T47D (cell line): ENCODE results near the gene MCHR2.

Experiments
- DNase-seq, 2 experiments: peaks; one replicate each; pipeline versions ENCODE4 v3.0.0 to v3.0.0-alpha.2; 2011 to 2012; ENCODE audit warnings: low read depth in 1 of 2, low spot score in 1 of 2
- JUND ChIP-seq: IDR thresholded peaks from 2 replicates; pipeline ENCODE4 v1.6.1; 2012; ENCODE audit warnings: low read depth
- in situ Hi-C: cut with HindIII; loops from 2 replicates; pipeline ENCODE4 v1.10.0; 2016; ENCODE audit warnings: low sequenced_read_pairs, low pct_unique_long_range_greater_than_20kb

MCHR2 gene

DNA sequence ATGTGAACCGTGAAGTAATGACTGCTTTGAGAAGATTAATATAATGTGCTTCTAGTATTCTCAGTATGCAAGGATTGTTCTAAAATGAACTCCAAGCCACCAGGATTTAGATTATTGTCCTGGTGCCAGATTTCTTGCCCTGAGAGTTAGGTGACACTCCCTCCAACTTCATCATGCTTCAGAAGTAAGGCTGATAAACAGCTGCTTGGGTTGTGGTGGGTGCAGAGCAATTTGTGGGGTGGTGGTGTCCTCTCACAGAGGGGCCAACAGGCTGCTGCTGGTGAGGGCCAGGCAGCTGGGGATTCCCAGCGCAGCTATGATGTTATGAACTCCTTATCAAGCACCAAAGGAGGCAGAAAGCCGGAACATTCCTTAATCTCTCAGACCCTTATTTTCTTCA lies 114.6 kb downstream of the MCHR2 start:
- no peak for DNase-seq
- no peak for TF ChIP-seq JUND
- in situ Hi-C loops, result no loop called here

DNA sequence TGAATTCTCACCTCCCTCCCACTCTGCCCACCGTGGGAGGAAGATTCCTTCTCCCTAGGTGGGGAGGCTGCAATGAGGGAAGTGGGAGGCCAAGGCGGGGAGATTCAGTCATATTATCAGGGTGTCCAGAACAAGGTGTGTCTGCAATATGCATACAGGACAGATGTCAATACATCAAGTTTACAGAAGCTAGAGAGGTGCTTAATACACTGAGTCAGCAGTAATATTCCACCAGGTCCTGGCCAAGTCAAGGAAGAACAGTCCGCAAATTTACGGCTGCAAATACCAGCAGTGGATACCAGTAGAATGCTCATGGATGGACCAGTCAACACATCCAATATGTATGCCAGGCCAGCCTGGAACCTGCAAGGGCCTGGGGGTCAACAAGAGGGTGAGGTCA lies 119.0 kb downstream of the MCHR2 start:
- no peak for TF ChIP-seq JUND
- no peak for DNase-seq
- in situ Hi-C loops, result no loop called here

DNA sequence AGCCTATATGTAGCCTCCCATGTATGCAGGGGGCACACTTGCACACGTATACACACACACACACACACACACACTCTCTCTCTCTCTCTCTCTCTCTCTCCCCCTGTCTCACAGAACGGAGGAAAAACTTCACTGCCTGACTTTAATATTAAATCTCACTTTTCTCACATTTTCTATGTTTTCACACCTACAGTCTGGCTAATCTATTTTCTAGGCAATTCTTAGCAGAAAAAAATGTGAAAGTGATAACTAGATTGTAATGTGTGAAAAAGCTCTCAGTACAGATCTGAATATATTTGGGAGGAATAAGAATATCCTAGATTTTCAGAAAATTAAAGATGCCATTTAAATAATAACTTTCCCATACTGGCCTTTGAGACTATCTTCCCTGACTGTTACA lies 120.9 kb downstream of the MCHR2 start:
- in situ Hi-C loops, result no loop called here
- no peak for DNase-seq
- TF ChIP-seq JUND, result no peak

DNA sequence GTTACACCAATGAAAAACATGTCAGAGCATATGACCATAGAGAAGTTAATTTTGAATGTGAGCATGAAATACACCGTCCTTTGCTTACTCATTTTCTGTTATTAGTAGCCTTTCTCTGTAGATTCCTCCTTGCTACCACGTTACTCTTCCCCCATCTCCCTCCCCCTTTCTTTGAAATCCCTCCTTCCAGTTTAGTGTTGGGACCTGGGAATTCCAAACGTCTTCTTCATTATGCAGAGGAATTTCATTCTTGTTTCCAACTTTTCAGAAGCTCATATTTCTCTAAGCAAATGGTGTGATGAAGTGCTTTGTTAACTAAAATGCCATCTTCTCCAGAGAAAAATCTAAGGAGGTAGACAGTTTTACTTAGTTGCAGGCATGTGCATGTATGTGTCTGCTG lies 122.4 kb downstream of the MCHR2 start:
- no peak for TF ChIP-seq JUND
- in situ Hi-C loops, result no loop called here
- no peak for DNase-seq
